SK-N-SH treated with all-trans-retinoic acid at 6 μM for 48 hours (cell line): Measurements from ENCODE around the gene TFAM.

Source experiments
- ATAC-seq: fragments of 200-7000 bp; cut with Tn5 transposase; 3 replicates; pipeline ENCODE4 v1.9.1; 2020; ENCODE audit warnings: mild to moderate bottlenecking, moderate library complexity
- ARNTL ChIP-seq: fragments of 450-650 bp; formaldehyde crosslinking; IDR thresholded peaks from 2 replicates; pipeline ENCODE4 v1.5.0; 2020; ENCODE audit warnings: low read depth, mild to moderate bottlenecking, moderate library complexity, borderline replicate concordance
- BACH2 ChIP-seq: fragments of 250-450 bp; sonication (Bioruptor Pico); IDR thresholded peaks from 2 replicates; pipeline ENCODE4 v1.9.0; 2021; ENCODE audit warnings: mild to moderate bottlenecking, borderline replicate concordance
- CREB5 ChIP-seq: fragments of 250-450 bp; sonication (Bioruptor Pico); IDR thresholded peaks from 2 replicates; pipeline ENCODE4 v1.5.1; 2020; ENCODE audit warnings: low read depth, mild to moderate bottlenecking, moderate library complexity
- CSDC2 ChIP-seq: fragments of 250-450 bp; sonication (Bioruptor Pico); IDR thresholded peaks from 2 replicates; pipeline ENCODE4 v1.5.0; 2020; ENCODE audit warnings: mild to moderate bottlenecking, moderate library complexity
- CSRNP3 ChIP-seq: fragments of 250-450 bp; sonication (Bioruptor Pico); IDR thresholded peaks from 2 replicates; pipeline ENCODE4 v1.5.1; 2021; ENCODE audit warnings: mild to moderate bottlenecking, moderate library complexity
- ESRRG ChIP-seq: fragments of 250-450 bp; sonication (Bioruptor Pico); IDR thresholded peaks from 2 replicates; pipeline ENCODE4 v1.6.1; 2021; ENCODE audit warnings: mild to moderate bottlenecking
- GLIS3 ChIP-seq: fragments of 250-450 bp; sonication (Bioruptor Pico); IDR thresholded peaks from 2 replicates; pipeline ENCODE4 v1.5.0; 2020; ENCODE audit warnings: mild to moderate bottlenecking, moderate library complexity
- ISL1 ChIP-seq: fragments of 250-450 bp; sonication (Bioruptor Pico); IDR thresholded peaks from 2 replicates; pipeline ENCODE4 v2.1.2; 2022; ENCODE audit warnings: mild to moderate bottlenecking, moderate library complexity
- OSR1 ChIP-seq: fragments of 250-450 bp; sonication (Bioruptor Pico); IDR thresholded peaks from 2 replicates; pipeline ENCODE4 v1.8.0; 2022; ENCODE audit warnings: moderate library complexity, mild to moderate bottlenecking, inconsistent platforms
- PATZ1 ChIP-seq: fragments of 250-450 bp; sonication (Bioruptor Pico); IDR thresholded peaks from 2 replicates; pipeline ENCODE4 v1.8.0; 2020; ENCODE audit warnings: mild to moderate bottlenecking, moderate library complexity, borderline replicate concordance
- PPARA ChIP-seq: fragments of 250-450 bp; sonication (Bioruptor Pico); IDR thresholded peaks from 2 replicates; pipeline ENCODE4 v1.5.0; 2020; ENCODE audit warnings: mild to moderate bottlenecking, borderline replicate concordance
- RARB ChIP-seq: fragments of 250-450 bp; sonication (Bioruptor Pico); IDR thresholded peaks from 2 replicates; pipeline ENCODE4 v1.8.0; 2021; ENCODE audit warnings: mild to moderate bottlenecking, moderate library complexity
- SNAI2 ChIP-seq: fragments of 250-450 bp; sonication (Bioruptor Pico); IDR thresholded peaks from 2 replicates; pipeline ENCODE4 v1.5.0; 2020; ENCODE audit warnings: mild to moderate bottlenecking, moderate library complexity
- TCF4 ChIP-seq: fragments of 250-450 bp; sonication (Bioruptor Pico); IDR thresholded peaks from 2 replicates; pipeline ENCODE4 v1.8.0; 2021; ENCODE audit warnings: mild to moderate bottlenecking, moderate library complexity, borderline replicate concordance
- TOX ChIP-seq: fragments of 250-450 bp; sonication (Bioruptor Pico); IDR thresholded peaks from 2 replicates; pipeline ENCODE4 v1.8.0; 2021; ENCODE audit warnings: mild to moderate bottlenecking, moderate library complexity, borderline replicate concordance
- TSHZ2 ChIP-seq: fragments of 250-450 bp; sonication (Bioruptor Pico); IDR thresholded peaks from 2 replicates; pipeline ENCODE4 v1.5.0; 2020; ENCODE audit warnings: mild to moderate bottlenecking, moderate library complexity
- ZFP3 ChIP-seq: fragments of 250-450 bp; sonication (Bioruptor Pico); IDR thresholded peaks from 2 replicates; pipeline ENCODE4 v1.5.0; 2020; ENCODE audit warnings: mild to moderate bottlenecking, moderate library complexity
- ZNF565 ChIP-seq: fragments of 450-650 bp; formaldehyde crosslinking; conservative IDR thresholded peaks from 2 replicates; pipeline ENCODE4 v1.5.0; 2020; ENCODE audit warnings: low read depth, mild to moderate bottlenecking, moderate library complexity
- ZNF70 ChIP-seq: fragments of 450-650 bp; formaldehyde crosslinking; IDR thresholded peaks from 2 replicates; pipeline ENCODE4 v1.5.0; 2020; ENCODE audit warnings: mild to moderate bottlenecking, moderate library complexity
- ZNF8 ChIP-seq: fragments of 450-650 bp; formaldehyde crosslinking; IDR thresholded peaks from 2 replicates; pipeline ENCODE4 v1.5.0; 2020; ENCODE audit warnings: mild to moderate bottlenecking, moderate library complexity
- TF ChIP-seq, protein P1 (sequence below): fragments of 250-450 bp; sonication (Bioruptor Pico); IDR thresholded peaks from 2 replicates; pipeline ENCODE4 v1.8.0; 2021; ENCODE audit warnings: low read depth, mild to moderate bottlenecking, moderate library complexity, borderline replicate concordance

The TFAM gene

GRCh38 chr10:58439632-58440364, 54.6 kb downstream of the TFAM start:
- TF ChIP-seq ARNTL (no peak), ESRRG (CRISPR knock-in tag) (no peak), ZNF70 (CRISPR knock-in tag) (no peak), CREB5 (no peak), ZNF8 (CRISPR knock-in tag) (no peak), ZFP3 (CRISPR knock-in tag) (no peak), ISL1 (CRISPR knock-in tag) (no peak), ZNF565 (CRISPR knock-in tag) (no peak), RARB (CRISPR knock-in tag) (no peak), TCF4 (CRISPR knock-in tag) (no peak), TSHZ2 (CRISPR knock-in tag) (no peak), BACH2 (CRISPR knock-in tag) (no peak), TOX (no peak), CSDC2 (CRISPR knock-in tag) (no peak), GLIS3 (CRISPR knock-in tag) (no peak), OSR1 (no peak), PPARA (CRISPR knock-in tag) (no peak)
- ATAC-seq: no peak

GRCh38 chr10:58440484-58440883, 55.3 kb downstream of the TFAM start:
- no peak for ATAC-seq
- TF ChIP-seq PPARA (CRISPR knock-in tag): no peak
- no peak for TF ChIP-seq CSDC2 (CRISPR knock-in tag)
- TF ChIP-seq ZNF8 (CRISPR knock-in tag): peak; percentile 34; the same call in 1 of the 2 replicates
- no peak for TF ChIP-seq PATZ1 (CRISPR knock-in tag)
- TF ChIP-seq GLIS3 (CRISPR knock-in tag): no peak
- no peak for TF ChIP-seq ESRRG (CRISPR knock-in tag)
- TF ChIP-seq SNAI2 (CRISPR knock-in tag): no peak
- no peak for TF ChIP-seq ZNF565 (CRISPR knock-in tag)
- no peak for TF ChIP-seq TCF4 (CRISPR knock-in tag)

GRCh38 chr10:58444321-58444720, 59.1 kb downstream of the TFAM start:
- ATAC-seq: no peak
- no peak for TF ChIP-seq GLIS3 (CRISPR knock-in tag)
- no peak for TF ChIP-seq CSRNP3 (CRISPR knock-in tag)
- no peak for TF ChIP-seq OSR1
- no peak for TF ChIP-seq TOX
- no peak for TF ChIP-seq ZNF8 (CRISPR knock-in tag)
- TF ChIP-seq, all 23 proteins: peak for 0

GRCh38 chr10:58444876-58445275, 59.7 kb downstream of the TFAM start:
- ATAC-seq: no peak
- TF ChIP-seq ZNF70 (CRISPR knock-in tag) (no peak), CREB5 (no peak), BACH2 (CRISPR knock-in tag) (no peak), PATZ1 (CRISPR knock-in tag) (no peak), TCF4 (CRISPR knock-in tag) (no peak), RARB (CRISPR knock-in tag) (no peak), OSR1 (no peak), SNAI2 (CRISPR knock-in tag) (no peak), ZNF8 (CRISPR knock-in tag) (no peak), ESRRG (CRISPR knock-in tag) (no peak), ZNF565 (CRISPR knock-in tag) (no peak), PPARA (CRISPR knock-in tag) (no peak), CSDC2 (CRISPR knock-in tag) (no peak)
- TF ChIP-seq, protein P1, sequence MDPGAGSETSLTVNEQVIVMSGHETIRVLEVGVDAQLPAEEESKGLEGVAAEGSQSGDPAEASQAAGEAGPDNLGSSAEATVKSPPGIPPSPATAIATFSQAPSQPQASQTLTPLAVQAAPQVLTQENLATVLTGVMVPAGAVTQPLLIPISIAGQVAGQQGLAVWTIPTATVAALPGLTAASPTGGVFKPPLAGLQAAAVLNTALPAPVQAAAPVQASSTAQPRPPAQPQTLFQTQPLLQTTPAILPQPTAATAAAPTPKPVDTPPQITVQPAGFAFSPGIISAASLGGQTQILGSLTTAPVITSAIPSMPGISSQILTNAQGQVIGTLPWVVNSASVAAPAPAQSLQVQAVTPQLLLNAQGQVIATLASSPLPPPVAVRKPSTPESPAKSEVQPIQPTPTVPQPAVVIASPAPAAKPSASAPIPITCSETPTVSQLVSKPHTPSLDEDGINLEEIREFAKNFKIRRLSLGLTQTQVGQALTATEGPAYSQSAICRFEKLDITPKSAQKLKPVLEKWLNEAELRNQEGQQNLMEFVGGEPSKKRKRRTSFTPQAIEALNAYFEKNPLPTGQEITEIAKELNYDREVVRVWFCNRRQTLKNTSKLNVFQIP (CRISPR knock-in tag): no peak
